NCI-H82 treated with DMSO at 0.1 percent for 48 hours (cell line): Measurements from ENCODE around the gene CDK6.

ENCODE experiments used
- DNase-seq: peaks from one replicate; lab custom pipeline; 2025; ENCODE audit not compliant: unreplicated experiment; lab: John Stamatoyannopoulos, UW

Gene CDK6

GRCh38 chr7:92685136-92686042, 151.0 kb downstream of the CDK6 start:
- DNase-seq: no peak

DNA sequence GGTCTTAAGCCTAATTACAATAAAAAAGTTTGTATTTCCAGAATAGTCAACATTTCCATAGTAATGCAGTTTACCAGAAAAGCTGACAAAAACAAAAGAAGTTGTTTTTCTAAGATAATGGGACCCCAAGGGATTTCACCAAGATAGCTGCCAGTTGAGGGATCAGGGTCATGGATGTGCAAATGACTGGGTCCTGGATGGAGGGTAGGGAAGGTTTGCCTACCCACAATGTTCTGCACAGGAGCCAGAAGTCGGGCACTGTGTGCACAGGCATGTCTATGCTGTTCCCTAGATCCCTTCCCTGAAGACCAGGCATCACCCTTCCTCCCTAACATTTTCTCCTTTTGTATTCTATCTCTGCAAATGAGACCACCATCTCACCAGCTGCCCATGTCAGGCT, 152.1 kb downstream of the CDK6 start:
- no peak for DNase-seq

DNA sequence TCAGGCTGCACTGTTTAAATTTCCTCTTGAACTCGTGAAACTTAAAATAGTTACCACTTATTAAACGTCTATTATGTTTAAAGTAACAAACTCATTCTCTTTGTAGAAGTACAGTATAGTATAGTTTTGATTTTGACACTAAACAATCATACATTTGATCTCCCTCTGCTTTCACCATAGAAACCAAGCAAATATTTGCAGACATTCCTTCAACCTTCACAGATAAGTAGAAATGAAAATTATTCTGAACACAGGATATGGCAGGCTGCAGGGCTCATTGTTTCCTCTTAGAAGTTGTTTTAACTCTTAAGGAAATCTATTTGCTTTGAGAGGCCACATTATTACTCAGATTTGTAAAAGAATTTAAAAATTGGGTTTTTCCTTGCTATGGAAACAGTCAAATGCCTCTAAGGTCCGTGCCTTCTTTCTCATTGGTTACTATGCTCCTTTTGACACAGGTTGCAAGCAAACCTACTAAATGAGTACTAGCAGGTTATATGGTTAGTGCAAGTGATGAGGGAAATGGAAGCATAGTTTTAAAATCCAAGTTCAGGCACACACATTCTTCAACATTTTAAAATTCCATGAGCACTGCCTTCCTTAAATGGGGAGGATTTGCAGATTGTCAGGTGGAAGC, 153.4 kb downstream of the CDK6 start:
- DNase-seq: no peak

DNA sequence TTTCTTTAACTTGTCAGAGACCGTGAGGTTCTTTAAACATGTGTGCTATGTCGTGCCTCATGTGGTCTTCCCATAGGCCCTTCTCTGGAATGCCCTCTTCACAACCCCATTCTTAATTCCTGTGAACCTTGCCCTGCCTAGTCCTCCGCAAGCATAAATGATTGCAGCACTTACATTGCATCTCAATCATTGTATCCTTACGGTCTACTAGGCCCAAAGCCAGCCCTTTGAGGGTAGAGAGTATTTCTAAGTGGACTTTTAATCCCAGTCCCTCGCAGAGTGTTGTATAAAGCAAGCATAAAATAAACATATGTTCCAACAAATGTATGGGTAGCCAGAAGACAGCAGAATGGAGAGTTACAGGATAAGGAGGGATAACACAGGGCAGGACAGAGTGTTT, 154.0 kb downstream of the CDK6 start:
- no peak for DNase-seq

- DNase-seq: no peak
Measured at GRCh38 chr7:92681633-92682032, 154.7 kb downstream of the CDK6 start.

DNA sequence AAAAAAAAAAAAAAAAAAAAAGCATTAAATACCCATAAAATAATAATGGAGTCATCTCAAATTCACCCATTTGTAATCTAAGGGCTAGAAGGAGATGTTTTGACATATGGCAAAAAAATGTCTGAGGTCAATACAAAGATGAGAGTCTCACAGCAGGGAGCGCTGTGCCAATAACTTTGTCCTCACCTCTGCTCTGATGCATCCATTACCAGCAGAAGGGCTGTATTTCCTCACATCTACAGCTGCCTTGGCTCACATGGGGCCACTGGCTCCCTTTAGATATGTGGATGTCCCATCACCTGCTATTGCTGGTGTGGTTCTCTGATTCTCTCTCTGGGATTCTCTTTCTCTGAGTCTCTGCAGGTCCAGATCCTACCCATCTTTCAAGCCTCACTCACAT, 155.9 kb downstream of the CDK6 start:
- DNase-seq: no peak

- no peak for DNase-seq
Measured at GRCh38 chr7:92678291-92678920, 158.0 kb downstream of the CDK6 start.

- no peak for DNase-seq
Measured at GRCh38 chr7:92674379-92674778, 162.0 kb downstream of the CDK6 start.

GRCh38 chr7:92671505-92672169, 164.7 kb downstream of the CDK6 start:
- DNase-seq: no peak

DNA sequence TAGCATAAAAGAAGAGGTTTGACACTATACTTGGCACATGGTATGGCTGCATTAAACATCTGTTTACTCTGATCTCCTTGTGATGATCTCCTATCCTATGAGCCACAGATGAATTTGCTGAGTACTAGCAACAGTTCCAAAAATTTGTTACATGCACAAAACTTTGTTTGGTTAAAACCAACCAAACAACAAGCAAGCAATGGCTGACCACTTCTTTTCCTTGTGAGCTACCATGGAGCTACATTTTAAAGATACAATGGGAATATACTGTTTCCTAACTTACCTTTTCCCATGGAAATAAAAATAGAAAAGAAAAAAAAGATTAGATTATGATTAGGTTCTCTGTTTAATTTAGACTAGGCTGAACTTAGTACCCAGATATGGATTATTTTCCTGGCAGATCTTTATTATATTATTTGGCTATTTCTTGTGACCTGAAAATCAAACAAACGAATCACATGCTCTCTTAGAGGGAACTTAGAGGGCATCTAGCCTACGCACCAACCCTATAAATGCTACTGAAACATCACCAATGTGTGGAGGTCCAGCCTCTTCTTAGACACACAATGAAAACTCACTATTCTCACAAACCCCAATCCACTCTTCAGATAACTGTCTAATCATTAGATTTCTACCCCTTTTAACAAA, 166.0 kb downstream of the CDK6 start:
- DNase-seq: no peak

DNA sequence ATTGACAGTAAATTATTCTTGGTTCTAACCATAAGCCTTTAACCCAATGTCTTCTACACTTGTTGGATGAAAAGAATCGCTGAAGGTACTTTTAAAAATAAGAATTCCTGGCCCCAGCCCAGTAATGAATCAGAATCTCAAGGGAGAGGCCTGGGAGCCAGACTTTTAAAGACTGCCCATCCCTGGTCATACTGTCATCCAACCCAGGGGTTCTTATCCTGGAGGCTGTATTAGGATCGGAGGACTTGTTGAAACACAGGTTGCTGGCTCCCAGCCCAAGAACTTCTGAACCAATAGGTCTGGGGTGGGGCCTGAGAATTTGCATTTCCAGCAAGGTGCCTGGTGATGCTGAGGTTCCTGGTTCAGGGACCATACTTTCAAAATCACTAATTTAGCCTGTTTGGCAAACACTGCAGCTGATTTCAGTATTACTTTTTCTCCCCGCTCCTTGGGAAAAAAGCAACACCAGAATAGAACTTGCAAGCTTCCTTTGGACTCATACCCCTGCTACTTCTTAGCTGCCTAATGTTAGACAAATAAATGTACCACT, 166.7 kb downstream of the CDK6 start:
- DNase-seq: no peak

DNA sequence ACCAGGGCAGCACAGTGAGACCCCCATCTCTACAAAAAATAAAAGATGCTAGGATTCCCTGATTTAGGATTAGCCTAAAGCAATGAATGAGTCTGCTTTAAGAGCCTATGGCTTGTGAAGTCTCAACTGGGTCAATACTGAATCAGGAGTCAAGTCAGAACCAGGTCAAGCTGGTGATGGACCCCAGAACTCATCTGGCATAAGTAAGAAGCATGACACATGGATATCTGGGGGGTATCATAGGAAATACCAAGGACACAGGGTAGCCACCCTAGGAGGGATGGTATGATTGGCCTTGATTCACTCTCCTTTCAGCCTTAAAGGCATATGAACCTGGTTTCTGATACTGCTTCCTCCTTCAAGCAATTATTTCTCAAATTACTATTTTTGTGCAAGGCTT, 167.8 kb downstream of the CDK6 start:
- no peak for DNase-seq

DNA sequence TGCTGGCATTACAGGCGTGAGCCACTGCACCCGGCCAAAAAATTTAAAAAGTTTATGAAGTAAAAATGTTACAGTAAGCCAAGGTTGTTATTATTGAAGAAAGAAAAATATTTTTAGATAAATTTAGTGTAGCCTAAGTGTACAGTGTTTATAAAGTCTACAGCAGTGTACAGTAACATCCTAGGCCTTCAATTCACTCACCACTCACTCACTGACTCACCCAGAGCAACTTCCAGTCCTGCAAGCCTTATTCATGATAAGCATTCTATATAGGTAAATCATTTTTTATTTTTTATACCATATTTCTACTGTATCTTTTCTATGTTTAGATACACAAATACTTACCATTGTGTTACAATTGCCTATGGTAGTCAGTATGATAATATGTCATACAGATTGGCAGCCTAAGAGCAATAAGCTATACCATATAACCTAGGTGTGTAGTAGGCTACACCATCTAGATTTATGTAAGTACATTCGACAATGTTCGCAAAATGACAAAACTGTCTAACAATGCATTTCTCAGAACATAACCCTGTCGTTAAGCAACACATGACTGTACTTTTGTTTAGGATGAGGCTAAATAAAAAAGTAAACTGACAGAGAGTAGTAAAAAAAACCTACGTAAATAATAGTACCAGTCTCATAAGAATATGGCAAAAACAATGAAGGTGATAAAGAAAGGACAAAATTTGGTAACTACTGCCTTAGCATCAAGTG, 168.4 kb downstream of the CDK6 start:
- no peak for DNase-seq

DNA sequence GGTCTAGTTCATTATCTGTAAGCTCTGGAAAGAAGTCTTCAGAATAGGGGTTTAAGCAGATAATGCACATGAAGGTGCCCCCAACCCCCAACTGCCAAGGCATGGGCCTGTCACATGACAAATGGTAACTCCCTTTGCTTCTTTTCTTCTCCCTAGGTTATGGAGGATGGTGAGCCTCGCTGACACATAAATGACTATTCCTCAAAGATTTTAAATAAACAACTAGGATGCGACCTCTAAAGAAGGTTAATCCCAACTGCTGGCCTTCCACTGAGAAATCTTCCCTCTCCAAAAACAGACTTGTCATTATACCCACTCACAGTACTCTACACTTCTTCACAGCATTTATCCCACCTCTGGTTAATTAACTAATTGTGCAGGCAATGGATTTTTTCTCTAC, 170.4 kb downstream of the CDK6 start:
- DNase-seq: no peak

DNA sequence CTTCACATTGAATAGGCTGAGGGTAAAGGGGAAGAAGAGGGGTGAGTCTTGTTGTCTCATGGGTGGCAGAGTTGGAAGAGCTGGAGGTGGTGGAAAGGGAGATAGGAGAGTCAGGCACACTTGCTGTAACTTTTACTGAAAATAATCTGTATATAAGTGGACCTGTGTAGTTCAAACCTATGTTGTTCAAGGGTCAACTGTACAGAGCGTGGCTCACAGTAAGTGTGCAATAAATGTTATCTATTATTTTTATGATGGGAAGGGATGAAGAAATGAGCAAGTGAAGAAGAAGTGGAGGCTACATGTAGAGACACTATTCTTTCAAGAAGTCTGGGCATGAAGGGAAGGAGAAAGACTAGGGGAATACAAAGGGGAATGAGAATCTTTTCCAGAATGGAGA, 174.7 kb downstream of the CDK6 start:
- DNase-seq: no peak

- no peak for DNase-seq
Measured at GRCh38 chr7:92658671-92659070, 177.7 kb downstream of the CDK6 start.

DNA sequence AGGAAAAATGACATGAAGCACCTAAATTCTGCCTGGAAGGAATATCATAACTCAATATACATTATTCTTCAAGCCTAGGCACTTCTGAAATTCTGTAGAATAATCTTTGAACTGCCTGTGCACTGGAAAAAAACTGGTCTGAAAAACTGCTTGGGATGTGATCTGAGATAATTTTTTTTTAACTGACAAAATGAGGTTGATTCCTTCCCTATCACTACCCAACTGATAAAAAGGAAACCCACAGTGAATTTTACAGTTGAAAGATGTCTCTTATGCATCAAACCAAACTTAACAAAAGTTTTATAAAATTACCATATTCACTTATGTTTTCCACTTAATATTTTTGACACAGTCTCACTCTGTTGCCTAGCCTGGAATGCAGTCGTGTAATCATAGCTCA, 179.0 kb downstream of the CDK6 start:
- DNase-seq: no peak

GRCh38 chr7:92656121-92656520, 180.3 kb downstream of the CDK6 start:
- DNase-seq: no peak

GRCh38 chr7:92655346-92655884, 181.0 kb downstream of the CDK6 start:
- DNase-seq: no peak

GRCh38 chr7:92653136-92653535, 183.2 kb downstream of the CDK6 start:
- no peak for DNase-seq
